IMR-90 (cell line): Measurements from ENCODE around the gene TM4SF4. TPM values are rescaled to one million over a fixed set of nuclear protein-coding genes. Genes with fewer than 3 reads are reported as not detected.

ENCODE experiments used
- ATAC-seq: fragments of 200-7000 bp; cut with Tn5 transposase; 2 replicates; pipeline ENCODE4 v1.9.1; 2020; ENCODE audit warnings: low read depth, mild to moderate bottlenecking, moderate library complexity
- BruUV-seq: library from RNA; stranded (reverse); fragments of 400-500 nt; replicated peaks from 2 replicates; lab custom pipeline; 2021; lab: Mats Ljungman, UMichigan
- CTCF ChIA-PET: fragments of 300-600 bp; formaldehyde crosslinking; extraction: SDS; loops from one replicate; lab custom pipeline; 2021; ENCODE audit warnings: antibody characterized with exemption; lab: Yijun Ruan, JAX
- POLR2A ChIA-PET: fragments of 300-600 bp; sonication (Branson Sonifier 250); formaldehyde crosslinking; loops from one replicate; lab custom pipeline; 2022; ENCODE audit warnings: antibody characterized with exemption; ENCODE audit not compliant: unreplicated experiment; lab: Charles Lee
- DNase-seq: peaks from one replicate; pipeline ENCODE4 v3.0.0; 2013
- H2AFZ ChIP-seq: replicated peaks from 2 replicates; pipeline ENCODE3; 2013; ENCODE audit warnings: low read length, mild to moderate bottlenecking; ENCODE audit not compliant: poor library complexity
- H2AK5ac ChIP-seq: 2 replicates; pipeline ENCODE4 v1.6.1; 2013; ENCODE audit warnings: low read depth, low read length, inconsistent platforms
- H2AK9ac ChIP-seq: replicated peaks from 2 replicates; pipeline ENCODE3; 2013; ENCODE audit warnings: mild to moderate bottlenecking, low read depth, low read length, moderate library complexity; ENCODE audit not compliant: poor library complexity
- H2BK120ac ChIP-seq: 2 replicates; pipeline ENCODE4 v1.6.1; 2013; ENCODE audit warnings: low read depth, low read length, inconsistent platforms
- H2BK15ac ChIP-seq: 3 replicates; pipeline ENCODE4 v1.6.1; 2013; ENCODE audit warnings: low read depth, low read length, inconsistent platforms
- H2BK20ac ChIP-seq: 2 replicates; pipeline ENCODE4 v1.6.1; 2013; ENCODE audit warnings: low read depth, mild to moderate bottlenecking, inconsistent platforms, low read length, moderate library complexity
- H2BK5ac ChIP-seq: 2 replicates; pipeline ENCODE4 v1.6.1; 2013; ENCODE audit warnings: mild to moderate bottlenecking, low read depth, low read length, inconsistent platforms; ENCODE audit not compliant: poor library complexity, severe bottlenecking
- H3K14ac ChIP-seq: replicated peaks from 2 replicates; pipeline ENCODE4 v1.6.1; 2013; ENCODE audit warnings: low read depth, low read length, inconsistent platforms
- H3K18ac ChIP-seq: 2 replicates; pipeline ENCODE4 v1.6.1; 2013; ENCODE audit warnings: low read depth, low read length, control low read depth
- H3K23ac ChIP-seq: 2 replicates; pipeline ENCODE4 v1.6.1; 2013; ENCODE audit warnings: low read depth, low read length, inconsistent platforms
- H3K27ac ChIP-seq: 2 replicates; pipeline ENCODE4 v1.5.1; 2013; ENCODE audit warnings: mild to moderate bottlenecking, control low read depth, low read length; ENCODE audit not compliant: insufficient read depth
- H3K27me3 ChIP-seq: 2 replicates; pipeline ENCODE4 v1.6.1; 2013; ENCODE audit warnings: low read length; ENCODE audit not compliant: control insufficient read depth, insufficient read depth
- H3K36me3 ChIP-seq: 2 replicates; pipeline ENCODE4 v1.6.1; 2013; ENCODE audit warnings: low read length, mixed read lengths; ENCODE audit not compliant: control insufficient read depth, insufficient read depth
- H3K4ac ChIP-seq: 2 replicates; pipeline ENCODE4 v1.6.1; 2013; ENCODE audit warnings: low read depth, low read length, inconsistent platforms
- H3K4me1 ChIP-seq: 2 replicates; pipeline ENCODE4 v1.6.1; 2013; ENCODE audit warnings: low read length, mixed read lengths; ENCODE audit not compliant: control insufficient read depth, insufficient read depth
- H3K4me2 ChIP-seq: 2 replicates; pipeline ENCODE4 v1.6.1; 2013; ENCODE audit warnings: low read depth, mild to moderate bottlenecking, control low read depth, low read length, moderate library complexity
- H3K4me3 ChIP-seq: 2 replicates; pipeline ENCODE4 v1.5.1; 2013; ENCODE audit warnings: low read depth, mild to moderate bottlenecking, control low read depth, low read length, moderate library complexity; ENCODE audit not compliant: insufficient read depth
- H3K56ac ChIP-seq: 2 replicates; pipeline ENCODE4 v1.6.1; 2013; ENCODE audit warnings: low read length, inconsistent platforms; ENCODE audit not compliant: insufficient read depth; ENCODE audit errors: extremely low read depth
- H3K79me1 ChIP-seq, 2 experiments: 2 replicates each; pipeline ENCODE4 v1.6.1; 2013; ENCODE audit warnings: low read length in 2 of 2, inconsistent platforms in 1 of 2, low read depth in 1 of 2
- H3K9ac ChIP-seq: 2 replicates; pipeline ENCODE4 v1.6.1; 2013; ENCODE audit warnings: low read depth, low read length, control low read depth
- H3K9me1 ChIP-seq: 2 replicates; pipeline ENCODE4 v1.6.1; 2013; ENCODE audit warnings: low read length, inconsistent platforms; ENCODE audit not compliant: insufficient read depth
- H3K9me3 ChIP-seq: 2 replicates; pipeline ENCODE4 v1.6.1; 2013; ENCODE audit warnings: low read length; ENCODE audit not compliant: control insufficient read depth, insufficient read depth
- H4K20me1 ChIP-seq: 2 replicates; pipeline ENCODE4 v1.6.1; 2013; ENCODE audit warnings: low read length, inconsistent platforms; ENCODE audit not compliant: insufficient read depth
- H4K5ac ChIP-seq: 2 replicates; pipeline ENCODE4 v1.6.1; 2013; ENCODE audit warnings: mild to moderate bottlenecking, low read depth, low read length, control low read depth
- H4K8ac ChIP-seq, 2 experiments: 2 replicates each; pipeline ENCODE4 v1.6.1; 2013; ENCODE audit warnings: low read depth in 2 of 2, low read length in 2 of 2, control low read depth in 1 of 2, inconsistent platforms in 1 of 2
- H4K91ac ChIP-seq: 2 replicates; pipeline ENCODE4 v1.6.1; 2013; ENCODE audit warnings: low read depth, low read length, inconsistent platforms; ENCODE audit not compliant: insufficient read depth
- CEBPB ChIP-seq: IDR thresholded peaks from 2 replicates; pipeline ENCODE4 v1.6.1; 2012; ENCODE audit warnings: low read depth, low read length, improper control_type of control experiment
- CTCF ChIP-seq: conservative IDR thresholded peaks from 2 replicates; pipeline ENCODE4 v1.5.1; 2012; ENCODE audit warnings: mild to moderate bottlenecking, low read depth, low read length, improper control_type of control experiment
- FOS ChIP-seq: fragments of 150-350 bp; IDR thresholded peaks from 2 replicates; pipeline ENCODE4 v1.6.1; 2016; ENCODE audit warnings: low read depth, low read length
- MAZ ChIP-seq: IDR thresholded peaks from 2 replicates; pipeline ENCODE4 v1.6.1; 2012; ENCODE audit warnings: low read depth, mild to moderate bottlenecking, low read length, improper control_type of control experiment, moderate library complexity, borderline replicate concordance
- MXI1 ChIP-seq: IDR thresholded peaks from 2 replicates; pipeline ENCODE4 v1.6.1; 2012; ENCODE audit warnings: low read depth, mild to moderate bottlenecking, low read length, moderate library complexity, borderline replicate concordance
- POLR2A ChIP-seq: IDR thresholded peaks from 2 replicates; pipeline ENCODE4 v1.6.1; 2012; ENCODE audit warnings: mild to moderate bottlenecking, low read depth, low read length
- RFX5 ChIP-seq: IDR thresholded peaks from 2 replicates; pipeline ENCODE4 v1.8.0; 2012; ENCODE audit warnings: low read depth, mild to moderate bottlenecking, low read length, moderate library complexity
- SMC3 ChIP-seq: fragments of 150-350 bp; IDR thresholded peaks from 2 replicates; pipeline ENCODE4 v1.6.1; 2016; ENCODE audit warnings: low read depth, mild to moderate bottlenecking, antibody characterized with exemption, low read length, moderate library complexity
- WGBS, 2 experiments: methylation state at CpG; one replicate each; pipeline versions ENCODE4 v1.1.5 to v1.1.7; 2013; ENCODE audit warnings: missing lambda C conversion rate in 2 of 2; ENCODE audit not compliant: insufficient read length in 1 of 2; ENCODE audit errors: extremely low coverage in 2 of 2; 5-methylcytosine and 5-hydroxymethylcytosine counted together
- dilution Hi-C: fragments of 300-500 bp; cut with HindIII; formaldehyde crosslinking; loops from one replicate; pipeline ENCODE4 v1.14.3; 2018; ENCODE audit warnings: low sequenced_read_pairs; ENCODE audit not compliant: unreplicated experiment
- in situ Hi-C: fragments of 300-500 bp; cut with MboI; formaldehyde crosslinking; loops from 3 replicates; pipeline ENCODE4 v1.14.3; 2019; ENCODE audit warnings: low sequenced_read_pairs, inconsistent platforms, mixed read lengths
- intact Hi-C: fragments of 100-400 bp; cut with micrococcal nuclease; formaldehyde crosslinking; loops from 2 replicates; pipeline ENCODE4 v1.10.0; 2022
- polyA plus RNA-seq, 3 experiments: library from polyadenylated mRNA; depleted of rRNA; stranded (reverse); fragments of >200 nt; gene quantifications; 2 replicates each; pipeline ENCODE4 v1.2.3, GENCODE V29; 2012; ENCODE audit warnings: low replicate concordance in 1 of 3
- total RNA-seq: library from RNA; depleted of rRNA; stranded (reverse); fragments of >200 nt; gene quantifications from 2 replicates; pipeline ENCODE4 v1.2.3, GENCODE V29; 2012

TM4SF4 gene
- total and polyA plus RNA-seq, 2 of the 4 experiments (the other 2 are of a cell fraction): 0.60 to 1.6 TPM

- no peak overlapping the region for H3K18ac ChIP-seq
- H4K8ac ChIP-seq: no peak overlapping the region
- H3K4me3 ChIP-seq: no peak overlapping the region
- H3K4me2 ChIP-seq: no peak overlapping the region
- no CpG with 5 or more reads among the region's 3 CpGs for WGBS, 2 experiments
- no peak overlapping the region for H2BK15ac ChIP-seq
- H3K9ac ChIP-seq: no peak overlapping the region
- H2BK120ac ChIP-seq: no peak overlapping the region
- in situ Hi-C loops: loop anchor here (5.0 kb wide), 1 partner anchor 207 kb away; no protein-coding TSS in a partner anchor
- DNase-seq (no peak), ATAC-seq (no peak)
- H3K4me1 ChIP-seq: peaks cover 15% of the 10 kb centered on the region
- ChIA-PET POLR2A (interaction anchor here (0.6 kb wide), 1 partner anchor 226 kb away, joined by 4 read pairs; no protein-coding TSS in a partner anchor), CTCF (no interaction called here)
- H3K27me3 ChIP-seq: no peaks in the 10 kb centered on the region
- intact Hi-C loops: no loop called here
- no peak overlapping the region for H4K5ac ChIP-seq
- H2AFZ ChIP-seq: no peak overlapping the region
- BruUV-seq: no TSS peak
- H3K4ac ChIP-seq: no peak overlapping the region
- H2BK20ac ChIP-seq: no peak overlapping the region
- no peaks in the 10 kb centered on the region for H3K36me3 ChIP-seq
- dilution Hi-C loops: loop anchor here (25.0 kb wide), 1 partner anchor 227 kb away; no protein-coding TSS in a partner anchor
- H2AK5ac ChIP-seq: no peak overlapping the region
- no peak overlapping the region for H3K56ac ChIP-seq
- H3K9me3 ChIP-seq: no peaks in the 10 kb centered on the region
- H3K79me1 ChIP-seq: no peaks in the 10 kb centered on the region
- no peak overlapping the region for H3K14ac ChIP-seq
- H3K23ac ChIP-seq: no peak overlapping the region
- no peak overlapping the region for H3K27ac ChIP-seq
- no peak overlapping the region for H4K91ac ChIP-seq
- peaks cover 12% of the 10 kb centered on the region for H3K9me1 ChIP-seq
- no peaks in the 10 kb centered on the region for H4K20me1 ChIP-seq
- TF ChIP-seq CTCF: no peak
- TF ChIP-seq MXI1: no peak
- no peak for TF ChIP-seq FOS
- TF ChIP-seq CEBPB: no peak
- TF ChIP-seq RFX5: no peak
- TF ChIP-seq MAZ: no peak
- no peak for TF ChIP-seq POLR2A
- TF ChIP-seq SMC3: no peak
- H2BK5ac ChIP-seq: no peak overlapping the region
- H2AK9ac ChIP-seq: no peak overlapping the region
Measured at GRCh38 chr3:149510480-149510879, 36.0 kb downstream of the TM4SF4 start.
